H9 (cell line): Measurements from ENCODE around the gene ZBTB47. TPM values are rescaled to one million over a fixed set of nuclear protein-coding genes. Genes with fewer than 3 reads are reported as not detected.

Source experiments
- DNase-seq: peaks from one replicate; pipeline ENCODE4 v3.0.0-alpha.2; 2017
- H2AFZ ChIP-seq: one replicate; pipeline ENCODE4 v1.6.1; 2013; ENCODE audit warnings: mild to moderate bottlenecking, low read length, control low read depth, moderate library complexity
- H2AK5ac ChIP-seq: 2 replicates; pipeline ENCODE4 v1.6.1; 2013; ENCODE audit warnings: low read length, control low read depth, mixed read lengths; ENCODE audit not compliant: insufficient read length
- H2BK120ac ChIP-seq: one replicate; pipeline ENCODE4 v1.6.1; 2013; ENCODE audit warnings: low read depth, mild to moderate bottlenecking, low read length, control low read depth, inconsistent platforms; ENCODE audit not compliant: poor library complexity, severe bottlenecking
- H2BK12ac ChIP-seq: 2 replicates; pipeline ENCODE4 v1.6.1; 2013; ENCODE audit warnings: low read length, control low read depth, mixed read lengths, low read depth; ENCODE audit not compliant: insufficient read length
- H2BK15ac ChIP-seq: 2 replicates; pipeline ENCODE4 v1.6.1; 2013; ENCODE audit warnings: low read depth, low read length, control low read depth
- H2BK20ac ChIP-seq: one replicate; pipeline ENCODE4 v1.6.1; 2013; ENCODE audit warnings: low read depth, mild to moderate bottlenecking, low read length, control low read depth, inconsistent platforms; ENCODE audit not compliant: poor library complexity, severe bottlenecking
- H2BK5ac ChIP-seq: 2 replicates; pipeline ENCODE4 v1.6.1; 2013; ENCODE audit warnings: low read length, control low read depth, mixed read lengths; ENCODE audit not compliant: insufficient read length
- H3K14ac ChIP-seq: 2 replicates; pipeline ENCODE4 v1.6.1; 2013; ENCODE audit warnings: low read length, control low read depth; ENCODE audit not compliant: insufficient read depth
- H3K18ac ChIP-seq: 2 replicates; pipeline ENCODE4 v1.6.1; 2013; ENCODE audit warnings: low read depth, mild to moderate bottlenecking, mixed read lengths, low read length, control low read depth; ENCODE audit not compliant: insufficient read length
- H3K23ac ChIP-seq: 2 replicates; pipeline ENCODE4 v1.6.1; 2013; ENCODE audit warnings: low read length, control low read depth, mixed read lengths, low read depth; ENCODE audit not compliant: insufficient read length
- H3K23me2 ChIP-seq: 2 replicates; pipeline ENCODE4 v1.6.1; 2013; ENCODE audit warnings: low read depth, mild to moderate bottlenecking, mixed read lengths, low read length, control low read depth; ENCODE audit not compliant: insufficient read length, poor library complexity, severe bottlenecking
- H3K27ac ChIP-seq: 2 replicates; pipeline ENCODE4 v1.5.1; 2013; ENCODE audit warnings: low read length, control low read depth, mixed read lengths, low read depth; ENCODE audit not compliant: insufficient read length
- H3K27me3 ChIP-seq: 2 replicates; pipeline ENCODE4 v1.6.1; 2013; ENCODE audit warnings: low read length, control low read depth, inconsistent platforms; ENCODE audit not compliant: insufficient read depth
- H3K4ac ChIP-seq: 2 replicates; pipeline ENCODE4 v1.6.1; 2013; ENCODE audit warnings: low read depth, mild to moderate bottlenecking, control low read depth, inconsistent platforms, low read length, moderate library complexity
- H3K4me1 ChIP-seq: 2 replicates; pipeline ENCODE4 v1.6.1; 2013; ENCODE audit warnings: low read length, control low read depth, inconsistent platforms; ENCODE audit not compliant: insufficient read depth
- H3K4me2 ChIP-seq: 2 replicates; pipeline ENCODE4 v1.6.1; 2013; ENCODE audit warnings: low read length, control low read depth, mixed read lengths; ENCODE audit not compliant: insufficient read length, insufficient read depth
- H3K56ac ChIP-seq: 2 replicates; pipeline ENCODE4 v1.6.1; 2013; ENCODE audit warnings: low read depth, mild to moderate bottlenecking, mixed read lengths, low read length, control low read depth; ENCODE audit not compliant: insufficient read length
- H3K79me1 ChIP-seq: 2 replicates; pipeline ENCODE4 v1.6.1; 2013; ENCODE audit warnings: low read depth, mild to moderate bottlenecking, moderate library complexity, low read length, control low read depth, inconsistent platforms; ENCODE audit not compliant: insufficient read depth, poor library complexity, severe bottlenecking
- H3K79me2 ChIP-seq: 2 replicates; pipeline ENCODE4 v1.6.1; 2013; ENCODE audit warnings: low read length, control low read depth, inconsistent platforms; ENCODE audit not compliant: insufficient read depth
- H3K9ac ChIP-seq: 2 replicates; pipeline ENCODE4 v1.6.1; 2013; ENCODE audit warnings: low read length, control low read depth, mixed read lengths; ENCODE audit not compliant: insufficient read length; ENCODE audit errors: extremely low read depth
- H3K9me3 ChIP-seq: one replicate; pipeline ENCODE4 v1.6.1; 2013; ENCODE audit warnings: low read depth, low read length, inconsistent platforms; ENCODE audit not compliant: control insufficient read depth
- H3T11ph ChIP-seq: one replicate; pipeline ENCODE4 v1.6.1; 2013; ENCODE audit warnings: mild to moderate bottlenecking, low read length, control low read depth, inconsistent platforms
- H4K20me1 ChIP-seq: one replicate; pipeline ENCODE4 v1.6.1; 2013; ENCODE audit not compliant: control insufficient read depth, insufficient read length, insufficient read depth
- H4K5ac ChIP-seq: 2 replicates; pipeline ENCODE4 v1.6.1; 2013; ENCODE audit warnings: low read depth, mild to moderate bottlenecking, mixed read lengths, low read length, control low read depth; ENCODE audit not compliant: insufficient read length
- H4K8ac ChIP-seq: replicated peaks from 2 replicates; pipeline ENCODE4 v1.6.1; 2013; ENCODE audit warnings: low read length, control low read depth, mixed read lengths, low read depth; ENCODE audit not compliant: insufficient read length
- H4K91ac ChIP-seq: 2 replicates; pipeline ENCODE4 v1.6.1; 2013; ENCODE audit warnings: low read depth, mild to moderate bottlenecking, moderate library complexity, mixed read lengths, low read length, control low read depth; ENCODE audit not compliant: insufficient read length
- H3K27ac Mint-ChIP-seq, 3 experiments: 2 replicates in 2 of 3; 3 replicates in 1 of 3; pipeline ENCODE4 v1.8.0; 2020 to 2021; ENCODE audit warnings: mixed read lengths in 3 of 3, mild to moderate bottlenecking in 1 of 3, moderate library complexity in 1 of 3
- H3K27me3 Mint-ChIP-seq: 2 replicates; pipeline ENCODE4 v1.8.0; 2021; ENCODE audit warnings: low read depth, mild to moderate bottlenecking, moderate library complexity, mixed read lengths
- H3K36me3 Mint-ChIP-seq, 3 experiments: 2 replicates in 2 of 3; 3 replicates in 1 of 3; pipeline ENCODE4 v1.8.0; 2020 to 2021; ENCODE audit warnings: low read depth in 3 of 3, mixed read lengths in 3 of 3; ENCODE audit not compliant: insufficient read depth in 1 of 3
- H3K4me1 Mint-ChIP-seq, 2 experiments: 2 replicates each; pipeline ENCODE4 v1.8.0; 2020; ENCODE audit warnings: mixed read lengths in 2 of 2
- H3K4me3 Mint-ChIP-seq, 2 experiments: 2 replicates in 1 of 2; 3 replicates in 1 of 2; pipeline ENCODE4 v1.8.0; 2020 to 2021; ENCODE audit warnings: mild to moderate bottlenecking in 2 of 2, mixed read lengths in 2 of 2, moderate library complexity in 1 of 2
- H3K9me3 Mint-ChIP-seq, 2 experiments: 2 replicates in 1 of 2; 3 replicates in 1 of 2; pipeline ENCODE4 v1.8.0; 2020; ENCODE audit warnings: mild to moderate bottlenecking in 2 of 2, mixed read lengths in 2 of 2, moderate library complexity in 1 of 2
- CTCF ChIP-seq: fragments of 200-600 bp; sonication (generic); conservative IDR thresholded peaks from 3 replicates; pipeline ENCODE4 v1.8.0; 2021; ENCODE audit warnings: antibody characterized with exemption, mild to moderate bottlenecking
- WGBS: extraction: QIAGEN DNeasy Blood & Tissue Kit; methylation state at CpG from one replicate; pipeline ENCODE4 v1.1.7; 2013; ENCODE audit warnings: missing lambda C conversion rate, low lambda C conversion rate, mixed read lengths; ENCODE audit not compliant: insufficient read length; ENCODE audit errors: extremely low coverage; 5-methylcytosine and 5-hydroxymethylcytosine counted together
- total RNA-seq: library from RNA; stranded (reverse); gene quantifications from 2 replicates; pipeline ENCODE4 v1.2.1, GENCODE V29; 2021

ZBTB47 gene
- total RNA-seq, 1 experiment from 2014 or later: 3.6 TPM

GRCh38 chr3:42705962-42706585 lies 52.6 kb downstream of the ZBTB47 start:
- H3K18ac ChIP-seq: no peak overlapping the region
- H3K23me2 ChIP-seq: no peaks in the 10 kb centered on the region
- no peaks in the 10 kb centered on the region for H3K4me1 ChIP-seq
- Mint-ChIP-seq H3K27me3 (peaks cover 2% of the 10 kb centered on the region; the same call in 1 of the 2 replicates), H3K27ac (no peak overlapping the region; a peak in 2 of 7 replicates), H3K4me3 (no peak overlapping the region), H3K36me3 (no peaks in the 10 kb centered on the region; a peak in 1 of 7 replicates), H3K9me3 (no peaks in the 10 kb centered on the region), H3K4me1 (peaks cover 9 to 21% of the 10 kb centered on the region in 2 experiments)
- peak; percentile 20 for DNase-seq
- H3K4ac ChIP-seq: no peak overlapping the region
- H3K27ac ChIP-seq: no peak overlapping the region
- no peak overlapping the region; the same call in 1 of the 2 replicates for H3K14ac ChIP-seq
- no peaks in the 10 kb centered on the region for H3K79me2 ChIP-seq
- H4K8ac ChIP-seq: no peak overlapping the region
- H2BK5ac ChIP-seq: no peak overlapping the region
- no peak overlapping the region for H2BK20ac ChIP-seq
- no peak overlapping the region for H2AFZ ChIP-seq
- no peak overlapping the region for H4K5ac ChIP-seq
- H2BK12ac ChIP-seq: no peak overlapping the region
- no peak overlapping the region for H3K9ac ChIP-seq
- no CpG with 5 or more reads among the region's 10 CpGs for WGBS
- H2AK5ac ChIP-seq: no peak overlapping the region
- no peaks in the 10 kb centered on the region for H3K9me3 ChIP-seq
- H3K23ac ChIP-seq: no peak overlapping the region
- H3K79me1 ChIP-seq: no peaks in the 10 kb centered on the region
- no peak overlapping the region for H3K56ac ChIP-seq
- no peak overlapping the region for H4K91ac ChIP-seq
- H3T11ph ChIP-seq: no peak overlapping the region
- no peak overlapping the region for H2BK15ac ChIP-seq
- H2BK120ac ChIP-seq: no peak overlapping the region
- no peak overlapping the region for H3K4me2 ChIP-seq
- no peaks in the 10 kb centered on the region for H3K27me3 ChIP-seq
- TF ChIP-seq CTCF: no peak
- H4K20me1 ChIP-seq: no peaks in the 10 kb centered on the region
